ENCODE data around the gene AKIRIN1.
A peak's percentile ranks its signal among the peaks of the same experiment; 100 is the strongest.

AKIRIN1 gene

DNA sequence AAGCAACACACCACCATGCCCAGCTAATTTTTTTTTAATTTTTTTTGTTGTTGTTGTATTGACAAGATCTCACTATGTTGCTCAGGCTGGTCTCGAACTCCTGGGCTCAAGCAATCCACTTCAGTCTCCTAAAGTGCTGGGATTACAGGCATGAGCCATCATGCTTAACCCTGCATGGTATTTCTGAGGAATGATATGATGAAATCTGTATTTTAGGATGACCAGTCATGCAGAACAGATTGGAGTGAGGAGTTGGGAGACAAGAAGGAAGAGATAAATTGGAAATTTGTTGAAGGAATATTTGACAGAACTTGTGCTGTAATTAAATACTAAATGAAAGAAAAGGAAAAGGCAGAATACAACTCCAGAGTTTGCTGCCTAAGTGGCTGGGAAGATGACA is 30.4 kb downstream of the AKIRIN1 start:
- H4K8ac ChIP-seq (ENCODE audit: low read length) = no peak overlapping the region
- H2BK12ac ChIP-seq (ENCODE audit: low read length in 2 of 2) = no peak overlapping the region
- H2BK5ac ChIP-seq (ENCODE audit: low read depth, low read length, poor library complexity, severe bottlenecking) = no peak overlapping the region
- no peak overlapping the region for H2AFZ ChIP-seq (ENCODE audit: low read depth, low read length)
- no peak for DNase-seq
- H2BK120ac ChIP-seq (ENCODE audit: low read depth, low read length) = no peak overlapping the region
- no peaks in the 10 kb centered on the region for H3K36me3 ChIP-seq (ENCODE audit: control insufficient read depth in 1 of 2, insufficient read depth in 2 of 2, low read depth in 1 of 2, low read length in 2 of 2)
- no peaks in the 10 kb centered on the region for H3K9me3 ChIP-seq (ENCODE audit: control insufficient read depth, low read length)
- no peak overlapping the region for H2BK15ac ChIP-seq (ENCODE audit: low read depth, poor library complexity, severe bottlenecking)
- WGBS = 74% methylated on average over 1 of the region's 1 CpG
- H3K27me3 ChIP-seq (ENCODE audit: control insufficient read depth in 1 of 2, insufficient read depth in 1 of 2, low read length in 2 of 2) = no peaks in the 10 kb centered on the region
- H3K4me3 ChIP-seq (ENCODE audit: insufficient read depth in 1 of 2, low read depth in 1 of 2, low read length in 2 of 2) = no peak overlapping the region
- no peak overlapping the region for H3K18ac ChIP-seq (ENCODE audit: low read depth in 1 of 2, low read length in 2 of 2)
- H3K4me1 ChIP-seq (ENCODE audit: control insufficient read depth, insufficient read depth, low read depth, low read length) = peaks cover 7% of the 10 kb centered on the region
- no peak overlapping the region for H3K9ac ChIP-seq (ENCODE audit: low read length)
- H2AK5ac ChIP-seq (ENCODE audit: low read length, severe bottlenecking) = no peak overlapping the region
- no peaks in the 10 kb centered on the region for H3K79me1 ChIP-seq (replicated peaks; ENCODE audit: low read length, poor library complexity, severe bottlenecking)
- no peak overlapping the region for H3K23ac ChIP-seq (ENCODE audit: low read length in 2 of 2)
- no peak overlapping the region for H3K4me2 ChIP-seq (ENCODE audit: low read length, poor library complexity, severe bottlenecking)
- peak overlapping the region; percentile 45 for H3K27ac ChIP-seq (ENCODE audit: low read length, poor library complexity, severe bottlenecking)
- H3K4ac ChIP-seq (ENCODE audit: low read depth in 1 of 2, low read length in 2 of 2) = no peak overlapping the region
- H3K14ac ChIP-seq (ENCODE audit: low read length in 2 of 2) = no peak overlapping the region
- no peak overlapping the region for H4K91ac ChIP-seq (ENCODE audit: low read length)

DNA sequence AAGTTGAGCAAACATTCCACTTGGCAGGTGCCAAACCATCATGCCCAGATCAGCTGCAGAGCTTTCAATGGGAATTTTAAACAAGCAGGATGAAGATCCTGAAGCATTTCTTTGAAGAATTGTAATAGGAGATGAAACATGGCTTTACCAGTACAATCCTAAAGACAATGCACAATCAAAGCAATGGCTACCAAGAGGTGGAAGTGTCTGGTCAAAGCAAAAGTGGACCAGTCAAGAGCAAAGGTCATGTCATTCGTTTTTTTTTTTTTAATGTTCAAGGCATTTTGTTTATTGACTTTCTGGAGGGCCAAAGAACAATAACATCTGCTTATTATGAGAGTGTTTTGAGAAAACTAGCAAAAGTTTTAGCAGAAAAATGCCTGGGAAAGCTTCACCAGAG is 32.1 kb downstream of the AKIRIN1 start:
- no peak overlapping the region for H4K91ac ChIP-seq (ENCODE audit: low read length)
- H3K27me3 ChIP-seq (ENCODE audit: control insufficient read depth in 1 of 2, insufficient read depth in 1 of 2, low read length in 2 of 2) = no peaks in the 10 kb centered on the region
- H3K79me1 ChIP-seq (replicated peaks; ENCODE audit: low read length, poor library complexity, severe bottlenecking) = no peaks in the 10 kb centered on the region
- H3K4me1 ChIP-seq (ENCODE audit: control insufficient read depth, insufficient read depth, low read depth, low read length) = peaks cover 6% of the 10 kb centered on the region
- H2BK120ac ChIP-seq (ENCODE audit: low read depth, low read length) = no peak overlapping the region
- no peak overlapping the region for H3K9ac ChIP-seq (ENCODE audit: low read length)
- no peak overlapping the region for H2BK5ac ChIP-seq (ENCODE audit: low read depth, low read length, poor library complexity, severe bottlenecking)
- no peak for DNase-seq
- no peak overlapping the region for H2AFZ ChIP-seq (ENCODE audit: low read depth, low read length)
- H3K14ac ChIP-seq (ENCODE audit: low read length in 2 of 2) = no peak overlapping the region
- no peak overlapping the region for H3K4me3 ChIP-seq (ENCODE audit: insufficient read depth in 1 of 2, low read depth in 1 of 2, low read length in 2 of 2)
- H4K8ac ChIP-seq (ENCODE audit: low read length) = no peak overlapping the region
- H2BK12ac ChIP-seq (ENCODE audit: low read length in 2 of 2) = no peak overlapping the region
- WGBS = 62% methylated on average over 1 of the region's 1 CpG
- no peaks in the 10 kb centered on the region for H3K9me3 ChIP-seq (ENCODE audit: control insufficient read depth, low read length)
- H3K18ac ChIP-seq (ENCODE audit: low read depth in 1 of 2, low read length in 2 of 2) = no peak overlapping the region
- no peak overlapping the region for H3K27ac ChIP-seq (ENCODE audit: low read length, poor library complexity, severe bottlenecking)
- H3K36me3 ChIP-seq (ENCODE audit: control insufficient read depth in 1 of 2, insufficient read depth in 2 of 2, low read depth in 1 of 2, low read length in 2 of 2) = no peaks in the 10 kb centered on the region
- no peak overlapping the region for H3K4ac ChIP-seq (ENCODE audit: low read depth in 1 of 2, low read length in 2 of 2)
- H2BK15ac ChIP-seq (ENCODE audit: low read depth, poor library complexity, severe bottlenecking) = no peak overlapping the region
- H3K4me2 ChIP-seq (ENCODE audit: low read length, poor library complexity, severe bottlenecking) = no peak overlapping the region
- no peak overlapping the region for H3K23ac ChIP-seq (ENCODE audit: low read length in 2 of 2)
- no peak overlapping the region for H2AK5ac ChIP-seq (ENCODE audit: low read length, severe bottlenecking)

DNA sequence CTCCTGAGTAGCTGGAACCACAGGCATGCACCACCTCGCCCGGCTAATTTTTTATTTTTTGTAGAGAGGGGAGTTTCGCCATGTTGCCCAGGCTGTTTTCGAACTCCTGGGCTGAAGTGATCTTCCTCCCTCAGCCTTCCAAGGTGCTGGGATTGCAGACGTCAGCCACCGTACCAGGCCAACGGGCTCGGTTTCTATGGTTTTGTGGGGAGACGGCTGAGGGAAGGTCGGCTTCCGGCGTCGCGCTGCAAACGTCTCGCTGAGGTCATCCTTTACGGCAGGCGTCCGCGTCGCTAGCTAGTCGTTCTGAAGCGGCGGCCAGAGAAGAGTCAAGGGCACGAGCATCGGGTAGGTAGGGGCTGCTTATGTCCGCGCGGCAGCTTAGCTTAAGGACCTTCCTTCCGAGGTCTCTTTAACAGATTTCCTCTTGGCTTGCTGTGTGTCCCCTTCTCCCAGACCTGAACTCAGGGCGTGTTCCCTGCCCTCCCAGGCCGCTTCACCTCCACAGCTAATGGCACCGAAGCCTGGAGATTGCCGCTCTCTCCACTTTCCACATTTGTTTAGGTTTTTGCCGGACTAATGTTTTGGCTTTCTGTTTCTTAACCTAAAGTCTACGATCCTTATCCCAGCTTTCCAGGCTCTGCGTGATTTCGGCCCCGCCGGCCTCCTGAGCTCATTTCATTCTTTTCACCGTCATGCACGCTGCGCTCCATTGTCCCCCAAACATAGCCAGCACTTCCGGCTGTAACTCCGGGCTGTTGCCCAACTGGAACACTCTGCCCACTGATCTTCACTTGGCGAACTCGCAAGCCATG is 35.2 kb downstream of the AKIRIN1 start, which contains the start of gene NDUFS5:
Gene NDUFS5 (plus strand): TSS at position 300 of the 815 bp plus-strand sequence. CDS start 2,375 bp downstream, outside the sequence.
- peak within 1 kb of the TSS; percentile 99 for H3K27ac ChIP-seq (ENCODE audit: low read length, poor library complexity, severe bottlenecking)
- peak within 1 kb of the TSS; percentile 98 for H3K9ac ChIP-seq (ENCODE audit: low read length)
- H3K4me3 ChIP-seq (ENCODE audit: insufficient read depth in 1 of 2, low read depth in 1 of 2, low read length in 2 of 2) = peak within 1 kb of the TSS; percentile 89 to 94
- H3K27me3 ChIP-seq (ENCODE audit: control insufficient read depth in 1 of 2, insufficient read depth in 1 of 2, low read length in 2 of 2) = no peaks in the 10 kb centered on the region
- H2AFZ ChIP-seq (ENCODE audit: low read depth, low read length) = peak within 1 kb of the TSS; percentile 84
- peaks cover 3% of the 10 kb centered on the region for H3K79me1 ChIP-seq (replicated peaks; ENCODE audit: low read length, poor library complexity, severe bottlenecking)
- no peaks in the 10 kb centered on the region for H3K9me3 ChIP-seq (ENCODE audit: control insufficient read depth, low read length)
- peak within 1 kb of the TSS in 1 of 2 experiments; percentile 99 for H3K14ac ChIP-seq (ENCODE audit: low read length in 2 of 2)
- peak within 1 kb of the TSS; percentile 76 to 95 for H3K4ac ChIP-seq (ENCODE audit: low read depth in 1 of 2, low read length in 2 of 2)
- H3K36me3 ChIP-seq (ENCODE audit: control insufficient read depth in 1 of 2, insufficient read depth in 2 of 2, low read depth in 1 of 2, low read length in 2 of 2) = peaks cover 16 to 30% of the 10 kb centered on the region in 2 experiments
- WGBS = 1% methylated on average over 45 of the region's 47 CpGs
- peak within 1 kb of the TSS; percentile 54 for H2BK5ac ChIP-seq (ENCODE audit: low read depth, low read length, poor library complexity, severe bottlenecking)
- peak within 1 kb of the TSS in 1 of 2 experiments; percentile 24 for H2BK12ac ChIP-seq (ENCODE audit: low read length in 2 of 2)
- no peak within 1 kb of the TSS for H2BK15ac ChIP-seq (ENCODE audit: low read depth, poor library complexity, severe bottlenecking)
- peak within 1 kb of the TSS; percentile 59 for H3K4me2 ChIP-seq (ENCODE audit: low read length, poor library complexity, severe bottlenecking)
- peak within 1 kb of the TSS; percentile 85 for H4K8ac ChIP-seq (ENCODE audit: low read length)
- peak within 1 kb of the TSS; percentile 64 for H2AK5ac ChIP-seq (ENCODE audit: low read length, severe bottlenecking)
- peaks cover 5% of the 10 kb centered on the region for H3K4me1 ChIP-seq (ENCODE audit: control insufficient read depth, insufficient read depth, low read depth, low read length)
- peak; percentile 97 for DNase-seq
- H4K91ac ChIP-seq (ENCODE audit: low read length) = peak within 1 kb of the TSS; percentile 88
- H2BK120ac ChIP-seq (ENCODE audit: low read depth, low read length) = no peak within 1 kb of the TSS
- H3K18ac ChIP-seq (ENCODE audit: low read depth in 1 of 2, low read length in 2 of 2) = peak within 1 kb of the TSS; percentile 91 to 97
- H3K23ac ChIP-seq (ENCODE audit: low read length in 2 of 2) = peak within 1 kb of the TSS in 1 of 2 experiments; percentile 97

DNA sequence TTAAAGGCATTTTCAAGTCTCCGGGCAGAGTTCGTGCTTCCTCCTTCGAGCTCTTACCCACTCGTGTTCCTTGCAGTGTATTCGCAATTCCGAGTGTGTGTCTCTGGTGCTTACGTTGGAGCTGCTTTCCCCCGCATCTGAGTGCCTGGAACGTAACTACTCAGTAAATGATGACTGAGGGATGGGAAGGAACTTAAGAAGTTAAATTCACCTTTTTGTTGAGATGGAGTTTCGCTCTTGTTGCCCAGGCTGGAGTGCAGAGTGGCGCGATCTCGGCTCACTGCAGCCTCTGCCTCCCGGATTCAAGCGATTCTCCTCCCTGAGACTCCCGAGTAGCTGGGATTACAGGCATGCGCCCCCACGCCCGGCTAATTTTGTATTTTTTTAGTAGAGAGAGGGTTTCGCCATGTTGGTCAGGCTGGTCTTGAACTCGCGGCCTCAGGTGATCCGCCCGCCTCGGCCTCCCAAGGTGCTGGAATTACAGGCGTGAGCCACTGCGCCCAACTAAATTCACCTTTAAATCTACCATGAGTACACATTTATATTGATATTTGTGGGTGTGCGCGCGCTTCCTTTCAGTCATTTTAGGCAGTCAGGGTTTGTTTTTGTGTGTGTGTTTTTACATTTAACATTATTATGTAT is 35.9 kb downstream of the AKIRIN1 start:
- peak overlapping the region in 1 of 2 experiments; percentile 50 for H3K23ac ChIP-seq (ENCODE audit: low read length in 2 of 2)
- H3K36me3 ChIP-seq (ENCODE audit: control insufficient read depth in 1 of 2, insufficient read depth in 2 of 2, low read depth in 1 of 2, low read length in 2 of 2) = peaks cover 20 to 37% of the 10 kb centered on the region in 2 experiments
- WGBS = 15% methylated on average over 16 of the region's 30 CpGs
- H3K4me2 ChIP-seq (ENCODE audit: low read length, poor library complexity, severe bottlenecking) = peak overlapping the region; percentile 56
- peak overlapping the region; percentile 98 for H3K9ac ChIP-seq (ENCODE audit: low read length)
- H3K9me3 ChIP-seq (ENCODE audit: control insufficient read depth, low read length) = no peaks in the 10 kb centered on the region
- peak overlapping the region; percentile 89 to 94 for H3K4me3 ChIP-seq (ENCODE audit: insufficient read depth in 1 of 2, low read depth in 1 of 2, low read length in 2 of 2)
- H4K91ac ChIP-seq (ENCODE audit: low read length) = peak overlapping the region; percentile 25
- H3K27ac ChIP-seq (ENCODE audit: low read length, poor library complexity, severe bottlenecking) = peak overlapping the region; percentile 99
- no peak overlapping the region for H2BK120ac ChIP-seq (ENCODE audit: low read depth, low read length)
- H3K4ac ChIP-seq (ENCODE audit: low read depth in 1 of 2, low read length in 2 of 2) = peak overlapping the region in 1 of 2 experiments; percentile 63
- peak overlapping the region; percentile 54 for H2AK5ac ChIP-seq (ENCODE audit: low read length, severe bottlenecking)
- no peak for DNase-seq
- peak overlapping the region; percentile 54 for H2BK5ac ChIP-seq (ENCODE audit: low read depth, low read length, poor library complexity, severe bottlenecking)
- H3K14ac ChIP-seq (ENCODE audit: low read length in 2 of 2) = peak overlapping the region in 1 of 2 experiments; percentile 95
- H2BK15ac ChIP-seq (ENCODE audit: low read depth, poor library complexity, severe bottlenecking) = no peak overlapping the region
- peak overlapping the region in 1 of 2 experiments; percentile 24 for H2BK12ac ChIP-seq (ENCODE audit: low read length in 2 of 2)
- no peak overlapping the region for H4K8ac ChIP-seq (ENCODE audit: low read length)
- peak overlapping the region; percentile 19 to 97 for H3K18ac ChIP-seq (ENCODE audit: low read depth in 1 of 2, low read length in 2 of 2)
- peaks cover 3% of the 10 kb centered on the region for H3K79me1 ChIP-seq (replicated peaks; ENCODE audit: low read length, poor library complexity, severe bottlenecking)
- H2AFZ ChIP-seq (ENCODE audit: low read depth, low read length) = peak overlapping the region; percentile 84
- H3K4me1 ChIP-seq (ENCODE audit: control insufficient read depth, insufficient read depth, low read depth, low read length) = peaks cover 5% of the 10 kb centered on the region
- H3K27me3 ChIP-seq (ENCODE audit: control insufficient read depth in 1 of 2, insufficient read depth in 1 of 2, low read length in 2 of 2) = no peaks in the 10 kb centered on the region

Data from mesenchymal stem cell (in vitro differentiated cells and primary cell).